ENCODE data around the gene TRHDE. TPM values are rescaled to one million over a fixed set of nuclear protein-coding genes. Genes with fewer than 3 reads are reported as not detected.

TRHDE gene
- total RNA-seq, 1 experiment from 2014 or later = 16.5 TPM

GRCh38 chr12:72442217-72442616 lies 170.0 kb downstream of the TRHDE start:
- Histone ChIP-seq H3K79me2 (ENCODE audit: low read length) (no peaks in the 10 kb centered on the region), H3K9ac (ENCODE audit: low read length) (no peak overlapping the region), H3K4me3 (ENCODE audit: low read length) (no peak overlapping the region), H3F3A (ENCODE audit: low read length, unreplicated experiment) (no peaks in the 10 kb centered on the region), H3K9me3 (ENCODE audit: low read length) (no peaks in the 10 kb centered on the region), H3K9me2 (replicated peaks; ENCODE audit: low read length) (no peaks in the 10 kb centered on the region), H4K20me1 (ENCODE audit: low read length) (no peaks in the 10 kb centered on the region), H3K4me2 (ENCODE audit: low read length) (no peak overlapping the region), H2AFZ (ENCODE audit: low read length) (no peak overlapping the region), H3K27ac (ENCODE audit: low read length) (no peak overlapping the region), H3K4me1 (ENCODE audit: insufficient read depth, low read length) (no peaks in the 10 kb centered on the region), H3K27me3 (ENCODE audit: low read length) (no peaks in the 10 kb centered on the region), H3K36me3 (ENCODE audit: low read depth, low read length) (no peaks in the 10 kb centered on the region)
- ChIA-PET CTCF (no interaction called here), POLR2A (ENCODE audit: unreplicated experiment) (no interaction called here)
- BruUV-seq (replicated peaks) = no TSS peak
- intact Hi-C loops (cut with micrococcal nuclease) = no loop called here
- TF ChIP-seq EZH2phosphoT487 (IDR thresholded peaks at IDR 0.05; ENCODE audit: borderline replicate concordance, low read length) = no peak
- TF ChIP-seq EZH2 (IDR thresholded peaks at IDR 0.05; ENCODE audit: low read length, unreplicated experiment) = no peak
- TF ChIP-seq CTCF (conservative IDR thresholded peaks at IDR 0.05; ENCODE audit: low read depth, low read length) = no peak
- no peak for DNase-seq
- no peak for ATAC-seq

GRCh38 chr12:72444125-72444524 lies 172.0 kb downstream of the TRHDE start:
- TF ChIP-seq CTCF (conservative IDR thresholded peaks at IDR 0.05; ENCODE audit: low read depth, low read length) (no peak), EZH2 (IDR thresholded peaks at IDR 0.05; ENCODE audit: low read length, unreplicated experiment) (no peak), EZH2phosphoT487 (IDR thresholded peaks at IDR 0.05; ENCODE audit: borderline replicate concordance, low read length) (no peak)
- no peak overlapping the region for H3K4me2 ChIP-seq (ENCODE audit: low read length)
- H3K36me3 ChIP-seq (ENCODE audit: low read depth, low read length) = no peaks in the 10 kb centered on the region
- no TSS peak for BruUV-seq (replicated peaks)
- POLR2A ChIA-PET (ENCODE audit: unreplicated experiment) = no interaction called here
- CTCF ChIA-PET = no interaction called here
- intact Hi-C loops (cut with micrococcal nuclease) = no loop called here
- H2AFZ ChIP-seq (ENCODE audit: low read length) = no peak overlapping the region
- no peak overlapping the region for H3K27ac ChIP-seq (ENCODE audit: low read length)
- H3K4me3 ChIP-seq (ENCODE audit: low read length) = no peak overlapping the region
- H3K79me2 ChIP-seq (ENCODE audit: low read length) = no peaks in the 10 kb centered on the region
- no peaks in the 10 kb centered on the region for H3K4me1 ChIP-seq (ENCODE audit: insufficient read depth, low read length)
- H3K9me2 ChIP-seq (replicated peaks; ENCODE audit: low read length) = no peaks in the 10 kb centered on the region
- no peak overlapping the region for H3K9ac ChIP-seq (ENCODE audit: low read length)
- DNase-seq (no peak), ATAC-seq (no peak)
- H4K20me1 ChIP-seq (ENCODE audit: low read length) = no peaks in the 10 kb centered on the region
- H3K27me3 ChIP-seq (ENCODE audit: low read length) = no peaks in the 10 kb centered on the region
- H3F3A ChIP-seq (ENCODE audit: low read length, unreplicated experiment) = no peaks in the 10 kb centered on the region
- no peaks in the 10 kb centered on the region for H3K9me3 ChIP-seq (ENCODE audit: low read length)

- H3K9ac ChIP-seq (ENCODE audit: low read length) = no peak overlapping the region
- no peaks in the 10 kb centered on the region for H3K9me2 ChIP-seq (replicated peaks; ENCODE audit: low read length)
- ATAC-seq (no peak), DNase-seq (no peak)
- no peak for TF ChIP-seq EZH2 (IDR thresholded peaks at IDR 0.05; ENCODE audit: low read length, unreplicated experiment)
- no peak overlapping the region for H3K4me2 ChIP-seq (ENCODE audit: low read length)
- H3K4me3 ChIP-seq (ENCODE audit: low read length) = no peak overlapping the region
- no peaks in the 10 kb centered on the region for H3K36me3 ChIP-seq (ENCODE audit: low read depth, low read length)
- H2AFZ ChIP-seq (ENCODE audit: low read length) = no peak overlapping the region
- no peaks in the 10 kb centered on the region for H3F3A ChIP-seq (ENCODE audit: low read length, unreplicated experiment)
- ChIA-PET CTCF (no interaction called here), POLR2A (ENCODE audit: unreplicated experiment) (no interaction called here)
- H3K79me2 ChIP-seq (ENCODE audit: low read length) = no peaks in the 10 kb centered on the region
- H4K20me1 ChIP-seq (ENCODE audit: low read length) = no peaks in the 10 kb centered on the region
- BruUV-seq (replicated peaks) = no TSS peak
- intact Hi-C loops (cut with micrococcal nuclease) = no loop called here
- no peaks in the 10 kb centered on the region for H3K9me3 ChIP-seq (ENCODE audit: low read length)
- no peaks in the 10 kb centered on the region for H3K4me1 ChIP-seq (ENCODE audit: insufficient read depth, low read length)
- no peak overlapping the region for H3K27ac ChIP-seq (ENCODE audit: low read length)
- no peaks in the 10 kb centered on the region for H3K27me3 ChIP-seq (ENCODE audit: low read length)
Observed at GRCh38 chr12:72444566-72444965, 172.4 kb downstream of the TRHDE start.
